Dedifferentiated amniotic fluid mesenchymal stem cell (primary cell): ENCODE measurements around the gene BMP8B.
"Not testable (repeated sequence)": the region's sequence is repeated elsewhere in the genome, so short reads cannot be mapped to it uniquely, and the experiment has no call there.

Experiments
- DNase-seq: peaks from one replicate; pipeline ENCODE4 v3.0.0-alpha.2; 2016; ENCODE audit errors: extremely low spot score

BMP8B gene

DNA sequence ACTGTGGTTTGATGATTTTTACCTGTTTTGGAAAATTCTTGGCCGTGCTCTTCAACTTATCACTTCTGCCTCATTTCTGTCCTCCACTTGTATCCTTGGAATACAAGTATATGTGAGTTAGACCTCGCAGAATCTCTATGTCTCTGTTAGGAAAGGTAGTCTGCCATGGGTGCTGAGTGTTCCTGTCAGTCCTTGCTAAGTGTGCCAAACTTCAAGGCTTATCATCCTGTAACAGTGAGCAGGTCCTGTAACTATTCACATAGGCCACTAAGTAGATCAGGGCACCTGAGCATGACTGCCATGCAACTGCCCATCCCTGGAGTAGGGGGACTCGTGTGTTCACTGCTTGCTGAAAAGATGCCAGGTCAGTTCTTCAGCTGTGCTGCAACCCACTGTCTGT lies 24.2 kb upstream of the BMP8B start:
- no peak for DNase-seq

DNA sequence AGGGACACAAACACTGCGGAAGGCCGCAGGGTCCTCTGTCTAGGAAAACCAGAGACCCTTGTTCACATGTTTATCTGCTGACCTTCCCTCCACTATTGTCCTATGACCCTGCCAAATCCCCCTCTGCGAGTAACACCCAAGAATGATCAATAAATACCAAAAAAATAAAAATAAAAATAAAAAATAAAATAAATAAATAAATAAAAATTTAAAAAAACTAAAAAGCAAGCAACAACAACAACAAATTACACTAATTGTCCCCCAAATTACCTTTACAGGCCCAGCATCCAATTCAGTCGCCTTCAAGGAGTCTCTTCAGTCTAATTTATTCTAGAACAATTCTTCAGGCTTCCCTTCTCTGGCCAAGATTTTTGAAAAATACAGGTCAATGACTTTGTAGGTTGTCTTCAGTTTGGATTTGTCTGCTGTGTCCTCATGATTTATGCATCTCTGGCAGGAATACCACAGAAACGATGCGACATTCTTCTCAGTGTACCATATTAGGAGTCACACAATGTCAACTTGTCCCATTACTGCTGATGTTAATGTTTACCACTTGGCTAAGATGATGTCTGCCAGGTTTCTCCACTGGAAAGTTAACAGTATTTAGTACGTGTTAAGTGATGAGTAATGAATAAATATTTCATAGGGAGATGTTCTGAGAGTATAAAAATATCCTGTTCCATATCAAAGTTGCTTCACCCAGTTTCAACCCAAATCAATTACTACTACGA lies 20.3 kb upstream of the BMP8B start:
- no peak for DNase-seq

DNA sequence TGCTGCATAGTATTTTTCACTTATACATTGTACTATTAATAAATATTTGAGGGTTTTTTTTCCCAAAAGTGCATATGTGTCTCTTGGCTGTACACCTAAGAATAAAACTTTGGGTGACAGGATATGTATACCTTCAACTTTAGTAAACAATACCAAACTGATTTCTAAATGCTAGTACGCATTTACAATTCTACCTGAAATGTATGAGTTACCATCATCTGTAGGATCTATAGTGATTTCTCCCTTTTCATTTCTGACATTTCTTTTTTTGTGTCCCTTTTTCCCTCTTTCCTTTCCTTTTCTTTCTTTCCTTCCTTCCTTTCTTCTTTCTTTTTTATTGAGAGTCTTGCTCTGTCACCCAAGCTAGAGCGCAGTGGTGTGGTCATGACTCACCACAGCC lies 16.7 kb upstream of the BMP8B start:
- no peak for DNase-seq

DNA sequence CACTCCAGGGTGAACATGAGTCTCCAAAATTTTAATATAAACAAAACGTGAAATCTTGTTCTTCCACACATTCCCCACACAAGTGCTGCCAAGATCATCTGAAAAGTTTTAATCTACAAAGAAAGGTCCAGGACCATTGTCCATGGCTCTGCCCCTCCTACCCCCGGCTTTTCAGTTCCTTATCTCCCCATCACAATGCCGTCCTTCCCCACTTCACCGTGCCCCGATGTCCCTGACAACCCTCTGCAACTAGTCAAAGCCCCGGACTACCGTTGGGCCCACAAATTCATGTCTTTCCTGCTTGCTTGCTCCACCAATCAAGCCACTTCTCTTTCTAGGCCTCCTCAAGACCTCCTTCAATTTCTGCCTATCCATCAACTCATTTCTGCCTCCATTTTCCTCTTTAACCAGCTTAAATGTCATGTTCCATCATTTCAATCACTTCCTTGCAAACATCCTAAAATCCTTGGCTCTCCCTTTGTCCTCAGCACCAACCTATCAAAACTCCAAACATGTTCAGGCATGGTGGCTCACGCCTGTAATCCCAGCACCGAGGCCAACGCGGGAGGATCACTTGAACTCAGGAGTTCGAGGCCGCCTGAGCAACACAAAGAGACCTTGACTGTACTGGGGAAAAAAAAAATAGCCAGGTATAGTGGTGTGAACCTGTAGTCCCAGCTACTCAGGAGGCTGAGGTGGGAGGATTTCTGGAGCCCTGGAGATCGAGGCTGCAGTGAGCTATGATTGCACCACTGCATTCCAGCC lies 14.0 kb upstream of the BMP8B start:
- no peak for DNase-seq

DNA sequence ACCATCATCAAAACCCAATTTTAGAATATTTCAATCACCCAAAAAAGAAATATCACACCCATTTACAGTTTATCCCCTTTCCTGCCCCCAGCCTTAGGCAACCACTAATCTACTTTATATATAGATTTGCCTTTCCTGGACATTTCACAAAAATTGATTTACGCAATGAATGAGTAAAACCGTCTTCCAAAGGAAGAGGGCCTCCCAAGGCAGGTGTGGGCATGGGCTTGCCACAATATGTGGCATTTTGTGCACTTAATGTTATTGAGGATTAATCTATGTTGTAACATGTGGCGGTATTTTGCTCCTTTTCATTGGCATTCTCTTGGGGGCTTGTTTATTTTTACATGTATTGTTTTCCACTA lies 11.8 kb upstream of the BMP8B start:
- DNase-seq, result no peak

DNA sequence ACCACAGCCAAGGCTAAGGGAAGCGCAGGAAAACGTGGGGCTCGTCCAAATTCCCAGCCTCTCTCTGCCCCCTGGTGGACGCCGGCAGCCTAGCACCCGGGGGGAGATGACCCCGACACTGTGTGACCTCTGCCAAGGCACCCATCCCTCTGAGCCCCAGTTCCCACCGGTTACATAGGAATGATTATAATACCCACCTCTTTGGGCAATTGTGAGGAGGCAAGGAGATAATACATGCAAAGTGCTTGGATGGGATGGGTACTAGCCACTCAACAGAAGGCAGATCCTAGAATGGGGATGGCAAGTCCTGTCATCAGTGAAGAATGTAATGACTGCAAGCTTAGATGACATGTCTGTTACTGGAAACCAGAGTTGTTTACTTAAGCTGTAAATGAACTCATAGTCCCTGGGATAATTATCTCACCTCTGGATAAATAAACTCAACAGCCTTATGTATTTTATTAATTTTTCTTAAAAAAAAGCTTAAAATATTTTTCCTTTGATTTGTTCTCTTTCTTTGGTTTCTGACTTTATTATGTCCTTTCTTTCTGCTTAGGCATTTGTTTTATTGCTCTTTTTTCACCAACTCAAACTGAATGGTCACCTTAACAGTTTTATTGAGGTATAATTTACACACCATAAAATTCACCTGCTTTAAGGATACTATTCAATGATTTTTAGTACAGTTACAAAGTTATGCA lies 11.3 kb upstream of the BMP8B start:
- DNase-seq, result peak; percentile 29

DNA sequence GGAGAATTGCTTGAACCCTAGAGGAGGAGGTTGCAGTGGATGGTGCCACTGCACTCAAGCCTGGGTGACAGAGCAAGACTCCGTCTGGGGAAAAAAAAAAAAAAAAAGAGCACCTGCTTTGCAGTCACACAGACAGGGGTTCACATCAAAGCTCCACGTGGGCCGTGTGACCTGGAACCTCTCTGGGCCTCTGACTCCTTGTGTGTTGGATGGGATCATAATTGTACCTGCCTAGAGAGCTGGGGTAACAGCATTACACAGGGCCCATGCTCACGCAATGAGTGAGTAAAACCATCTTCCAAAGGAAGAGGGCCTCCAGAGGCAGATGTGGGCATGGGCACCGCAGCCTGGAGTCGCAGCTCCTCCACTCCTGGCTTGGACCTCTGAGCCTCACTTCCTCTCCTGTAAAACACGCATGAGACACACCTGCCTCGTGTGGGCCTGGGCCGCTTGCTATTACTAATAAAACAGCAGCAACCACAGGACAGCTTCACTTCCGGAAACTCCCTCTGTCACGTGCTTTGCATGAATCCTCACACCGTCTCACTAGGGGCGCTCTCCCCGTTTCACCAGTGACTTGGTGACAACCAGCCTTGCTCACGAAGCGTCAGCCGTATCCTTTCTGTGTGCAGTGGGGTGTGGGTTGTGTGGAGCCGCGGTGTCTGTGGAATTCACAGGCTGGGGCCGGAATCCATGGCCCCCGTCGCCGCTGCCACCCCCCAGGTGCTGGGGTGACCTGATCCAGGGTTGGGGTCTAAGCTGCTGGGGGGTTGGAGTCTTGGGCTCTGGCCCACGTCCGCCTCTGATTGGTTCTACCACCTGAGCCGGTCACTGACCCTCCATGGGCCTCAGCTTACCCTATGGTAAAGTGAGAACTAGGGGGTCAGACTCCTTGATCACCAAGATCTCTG lies 10.4 kb upstream of the BMP8B start:
- DNase-seq, result not testable (repeated sequence)

DNA sequence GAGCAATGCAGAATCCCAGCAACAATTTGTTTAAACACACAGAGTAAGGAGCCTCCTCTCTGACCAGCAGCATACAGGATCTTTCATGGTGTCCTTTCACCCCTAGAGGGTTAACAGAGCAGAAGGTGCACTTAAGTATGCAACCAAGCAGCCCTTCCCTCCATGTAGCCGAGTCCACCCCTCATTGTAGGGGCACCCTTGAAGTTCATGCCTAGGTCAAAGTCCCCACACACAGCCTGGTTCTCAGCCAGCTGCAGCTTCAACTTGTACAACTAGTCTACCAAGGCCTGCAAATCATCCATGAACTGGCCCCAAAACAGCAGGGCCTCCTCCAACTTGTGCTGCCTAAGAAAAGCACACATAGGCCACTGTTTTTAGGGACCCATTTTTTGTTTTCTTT lies 7.0 kb upstream of the BMP8B start:
- DNase-seq, result no peak

DNA sequence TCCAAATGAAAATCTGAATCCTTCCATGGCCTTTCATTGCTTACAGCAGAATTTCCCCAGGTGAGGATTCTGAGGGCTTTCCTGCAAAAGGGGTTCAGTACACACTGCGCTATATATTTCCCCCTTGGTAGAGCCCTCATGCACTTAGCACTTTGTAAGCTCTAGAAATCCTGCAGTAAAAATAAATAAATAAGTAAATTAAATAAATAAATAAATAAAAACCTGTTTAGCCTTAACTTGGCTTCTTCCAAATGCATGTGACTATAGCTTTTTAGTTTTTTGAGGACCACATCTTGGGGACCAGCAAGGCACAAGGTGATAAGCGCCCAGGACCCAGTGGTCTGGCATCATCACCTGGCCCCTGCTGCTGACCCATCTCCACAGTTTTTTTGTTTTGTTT lies 3.2 kb upstream of the BMP8B start:
- no peak for DNase-seq

DNA sequence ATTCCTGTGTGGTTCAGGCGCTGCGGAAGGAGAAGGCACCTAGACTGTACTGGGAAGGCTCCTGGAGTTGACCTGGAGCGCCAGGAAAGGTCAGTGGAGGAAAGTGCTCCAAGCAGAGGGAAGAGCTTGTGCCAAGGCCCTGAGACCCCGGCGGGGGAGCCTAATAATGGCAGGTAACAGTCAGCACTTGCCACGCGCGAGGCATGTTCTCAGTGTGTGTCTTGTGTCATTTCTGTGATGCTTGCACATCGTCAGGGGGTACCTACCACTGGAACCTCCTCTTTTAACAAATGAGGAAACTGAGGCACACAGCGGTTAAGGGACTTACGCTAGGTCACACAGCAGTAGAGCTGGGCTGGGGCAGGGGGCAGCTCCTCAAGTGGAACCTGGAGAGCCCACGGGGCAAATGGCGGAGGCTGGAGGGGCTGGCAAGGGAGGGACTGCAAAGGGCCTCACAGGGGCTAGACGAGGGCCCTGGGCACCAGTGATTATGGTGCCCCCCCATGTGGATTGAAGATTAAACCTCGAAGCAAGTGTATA lies 976 bp upstream of the BMP8B start:
- no peak for DNase-seq

DNA sequence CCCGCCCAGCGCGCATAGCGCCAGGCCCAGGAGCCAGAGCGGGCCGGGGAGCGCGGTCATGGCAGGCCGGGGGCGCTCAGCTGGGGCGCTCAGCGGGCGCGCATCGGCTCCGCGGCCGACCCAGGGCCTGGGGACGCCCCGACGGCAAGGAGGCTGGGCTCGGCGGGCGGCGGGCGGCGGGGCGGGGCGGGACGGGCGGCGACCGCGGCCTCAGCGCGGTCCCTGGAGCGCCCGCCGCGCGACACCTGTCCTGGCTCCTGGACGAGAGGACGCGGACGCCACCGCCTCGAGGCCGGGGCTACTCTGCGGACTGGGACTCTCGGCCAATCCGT lies 273 bp downstream of the BMP8B start:
- no peak for DNase-seq

DNA sequence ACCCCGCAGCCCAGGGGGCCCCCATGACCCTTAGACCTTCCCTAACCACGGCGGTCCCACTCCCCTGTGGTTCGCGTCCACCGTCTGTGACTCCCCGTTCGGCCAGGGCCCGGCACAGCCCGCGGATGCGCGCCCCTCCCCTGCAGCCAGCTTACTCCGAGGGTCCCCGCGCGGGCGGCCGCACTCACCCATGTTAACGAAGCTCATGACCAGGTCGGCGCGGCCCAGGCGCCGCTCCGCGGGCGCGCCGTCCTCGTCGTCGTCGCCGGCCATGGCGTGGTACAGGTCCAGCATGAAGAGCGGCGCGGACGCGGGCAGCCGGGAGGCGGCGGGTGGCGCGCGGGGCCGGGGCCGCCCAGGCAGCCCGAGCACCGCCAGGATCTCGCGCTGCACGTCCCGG lies 701 bp downstream of the BMP8B start:
- DNase-seq, result not testable (repeated sequence)

DNA sequence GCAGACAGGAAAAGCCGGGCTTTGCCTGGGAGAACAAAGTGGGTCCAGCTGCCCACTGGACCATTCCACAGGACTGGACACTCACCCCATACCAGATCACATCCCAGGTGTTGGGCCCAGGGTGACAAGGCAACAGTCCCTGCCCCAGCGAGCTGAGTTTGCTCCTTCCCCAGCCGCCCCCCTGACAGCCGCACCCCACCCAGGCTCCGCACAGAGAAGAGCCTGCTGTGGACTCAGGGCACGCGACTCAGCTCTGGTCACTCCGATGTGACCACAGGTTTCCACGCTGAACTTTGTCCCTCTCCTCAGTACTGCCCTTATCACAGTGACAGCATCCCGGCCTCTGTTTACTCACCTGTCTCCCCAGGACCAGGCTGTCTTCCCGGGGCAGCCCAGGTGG lies 1.2 kb downstream of the BMP8B start:
- no peak for DNase-seq

DNA sequence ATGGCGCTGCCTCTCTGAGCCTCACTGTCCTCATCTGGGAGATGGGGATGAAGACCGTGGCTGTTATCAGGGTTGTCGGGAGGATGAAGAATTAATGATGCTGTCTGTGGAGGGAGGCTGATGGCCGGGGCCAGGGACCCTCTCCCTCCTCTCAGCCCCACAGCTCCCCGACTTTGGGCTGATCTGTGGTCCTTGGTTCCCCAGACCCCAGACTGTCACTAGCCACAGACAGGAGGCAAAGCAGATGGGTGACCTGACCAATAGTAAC lies 1.6 kb downstream of the BMP8B start:
- DNase-seq, result not testable (repeated sequence)

DNA sequence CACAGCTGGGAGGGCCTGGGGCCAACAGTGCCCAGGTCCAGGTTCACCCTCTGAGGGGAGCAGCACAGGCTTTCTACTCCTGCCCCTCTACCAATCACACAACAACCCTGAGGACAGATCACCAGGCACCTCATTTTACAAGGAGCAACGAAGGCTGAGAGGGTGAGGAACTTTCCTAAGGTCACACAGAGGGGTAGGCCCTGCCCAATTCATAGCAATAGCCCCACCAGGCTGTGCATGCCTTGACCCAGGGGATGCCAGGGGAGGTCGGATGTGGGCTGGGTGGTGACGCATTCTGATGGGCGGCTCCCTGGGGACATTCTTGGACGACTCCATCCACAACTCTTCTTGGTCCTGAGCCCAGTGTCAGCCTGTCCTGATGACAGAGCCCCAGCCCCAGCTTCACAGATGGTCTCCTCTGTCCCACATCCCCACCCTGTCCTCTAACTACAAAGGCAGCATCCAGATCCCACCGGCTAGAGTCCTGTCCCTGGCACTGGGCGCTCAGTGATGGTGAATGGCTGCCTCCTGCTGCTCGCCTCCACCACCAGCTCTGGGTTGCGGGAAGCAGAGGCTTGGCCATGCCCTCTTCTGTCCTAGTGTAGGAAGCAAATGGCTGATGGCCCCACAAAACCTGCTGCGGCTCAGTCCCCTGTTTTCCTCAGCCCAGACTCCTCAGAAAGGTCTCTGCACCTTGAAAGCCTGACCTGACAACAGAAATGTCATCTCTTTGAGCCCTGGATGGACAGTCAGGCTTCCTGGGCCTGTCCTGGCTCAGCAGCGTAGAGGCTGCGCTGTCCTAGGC lies 2.2 kb downstream of the BMP8B start:
- not testable (repeated sequence) for DNase-seq

DNA sequence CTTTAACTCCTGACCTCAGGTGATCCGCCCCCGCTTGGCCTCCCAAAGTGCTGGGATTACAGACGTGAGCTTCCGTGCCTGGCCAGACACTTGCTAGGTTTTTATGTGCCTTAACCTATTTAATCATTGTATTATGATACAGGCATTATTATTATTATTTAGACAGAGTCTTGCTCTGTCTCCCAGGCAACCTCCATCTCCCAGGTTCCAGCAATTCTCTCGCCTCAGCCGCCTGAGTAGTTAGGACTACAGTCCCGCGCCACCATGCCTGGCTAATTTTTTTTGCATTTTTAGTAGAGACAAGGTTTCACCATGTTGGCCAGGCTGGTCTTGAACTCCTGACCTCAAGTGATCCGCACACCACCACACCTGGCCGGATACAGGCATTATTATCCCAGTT lies 6.0 kb downstream of the BMP8B start:
- DNase-seq, result not testable (repeated sequence)

DNA sequence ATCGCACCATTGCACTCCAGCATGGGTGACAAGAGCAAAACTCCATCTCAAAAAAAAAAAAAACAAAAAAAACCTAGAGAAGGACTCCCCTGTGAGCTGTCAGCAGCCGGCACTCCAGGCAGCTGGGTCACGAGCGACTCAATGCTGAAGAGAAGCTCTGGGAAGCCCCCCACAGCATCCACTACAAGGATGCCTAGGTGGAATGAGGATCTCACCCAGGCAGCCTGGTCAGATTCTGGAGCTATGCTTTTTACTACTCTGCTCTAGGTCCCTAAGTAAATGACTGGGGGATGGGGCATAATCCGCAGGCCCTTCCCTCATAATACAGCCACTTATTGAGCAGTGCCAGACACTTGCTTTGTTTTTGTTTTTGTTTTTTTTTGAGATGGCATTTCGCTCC lies 6.6 kb downstream of the BMP8B start:
- no peak for DNase-seq

DNA sequence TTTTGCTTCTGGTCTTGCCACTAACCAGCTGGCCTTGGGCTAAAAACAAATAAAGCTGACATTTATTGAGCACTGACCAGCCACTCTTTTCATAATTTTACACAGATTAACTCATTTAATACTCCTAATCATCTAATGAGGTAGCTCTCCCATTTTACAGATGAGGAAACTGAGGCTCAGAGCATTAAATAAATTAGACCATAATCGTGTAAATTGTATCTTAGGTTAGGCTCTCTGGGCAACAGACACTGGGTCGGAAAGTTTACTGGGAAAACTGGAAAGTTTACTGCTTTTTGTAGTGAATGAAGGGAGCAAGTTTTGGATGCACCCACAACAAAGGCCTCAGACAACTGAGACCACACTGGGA lies 7.3 kb downstream of the BMP8B start:
- DNase-seq, result no peak

DNA sequence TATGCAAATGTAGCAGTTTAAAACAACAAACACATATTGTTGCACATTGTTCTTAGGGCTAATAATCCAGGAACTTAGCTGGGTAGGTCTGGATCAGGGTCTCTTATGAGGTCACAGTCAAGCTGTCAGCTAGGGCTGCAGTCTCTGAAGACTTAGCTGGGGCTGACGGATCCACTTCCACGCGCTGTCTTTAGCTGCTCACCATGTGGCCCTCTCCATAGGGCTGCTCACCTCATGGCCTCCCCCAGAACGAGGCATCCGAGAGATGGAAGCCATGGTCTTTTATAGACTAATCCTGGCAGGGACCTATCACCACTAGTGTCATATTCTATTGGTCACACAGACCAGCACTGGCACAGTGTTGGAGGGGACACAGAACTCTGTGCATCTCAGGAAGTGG lies 8.8 kb downstream of the BMP8B start:
- no peak for DNase-seq

DNA sequence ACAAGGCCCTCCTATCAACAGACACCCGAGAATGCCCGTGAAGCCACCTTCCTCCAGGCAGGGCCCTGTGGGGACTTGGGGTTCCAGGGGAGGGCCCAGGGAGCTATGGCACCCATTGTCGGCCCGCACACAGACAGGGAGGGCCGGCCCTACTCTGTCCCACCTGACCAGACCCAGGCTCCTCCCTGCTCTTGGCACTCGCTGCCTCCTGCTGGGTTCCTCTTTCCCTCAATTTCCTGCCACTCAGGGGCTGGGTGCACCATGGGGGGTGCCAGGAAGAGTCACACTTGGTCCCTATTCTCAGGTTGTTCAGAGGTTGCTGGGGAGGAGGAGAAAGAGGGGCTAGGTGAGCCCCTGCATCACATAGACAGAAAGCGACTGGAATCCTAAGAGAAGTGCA lies 9.5 kb downstream of the BMP8B start:
- no peak for DNase-seq

DNA sequence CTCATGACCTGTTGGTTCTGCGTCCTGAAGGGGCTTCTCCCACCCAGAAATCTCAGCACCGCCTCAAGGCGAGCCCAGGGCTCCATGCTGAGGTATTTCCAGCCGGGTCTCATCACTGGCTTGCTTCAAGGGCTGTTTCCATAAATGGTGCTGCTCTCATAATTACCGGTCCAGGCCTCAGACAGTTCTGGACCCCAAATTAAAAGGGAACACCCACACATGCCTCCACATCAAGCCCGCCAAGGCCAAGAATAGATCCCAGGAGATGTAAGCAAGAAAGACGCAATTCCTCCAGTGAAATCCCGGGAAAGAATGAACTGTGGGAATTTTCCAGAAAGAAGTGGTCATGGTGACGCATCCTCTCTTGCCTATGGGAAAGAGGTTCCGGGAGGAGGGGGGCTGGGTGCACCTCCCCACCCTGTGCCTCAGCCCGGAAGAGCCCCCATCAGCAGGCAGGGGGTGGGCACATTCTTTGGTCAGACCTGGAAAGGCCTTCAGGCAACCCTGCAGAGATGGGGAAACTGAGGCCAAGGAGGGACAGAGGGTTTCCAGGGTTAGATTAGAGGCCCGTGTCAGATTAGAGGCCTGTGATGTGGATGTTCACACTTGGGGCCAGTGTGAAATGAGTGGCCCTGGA lies 10.1 kb downstream of the BMP8B start:
- DNase-seq, result not testable (repeated sequence)
